Endothelial cell of umbilical vein (primary cell): ENCODE results near the gene MMADHC.

Experiments
- EZH2 ChIP-seq: IDR thresholded peaks from 2 replicates; pipeline ENCODE4 v1.6.1; 2012; ENCODE audit warnings: borderline replicate concordance, low read depth, mild to moderate bottlenecking, moderate library complexity, low read length, inconsistent platforms; ENCODE audit not compliant: severe bottlenecking
- FOS ChIP-seq: IDR thresholded peaks from 2 replicates; pipeline ENCODE4 v1.6.1; 2011; ENCODE audit warnings: mild to moderate bottlenecking, low read length, moderate library complexity, borderline replicate concordance; ENCODE audit not compliant: insufficient read depth
- JUN ChIP-seq: IDR thresholded peaks from 2 replicates; pipeline ENCODE4 v1.6.1; 2011; ENCODE audit warnings: borderline replicate concordance, low read depth; ENCODE audit not compliant: insufficient read length, insufficient read depth
- MAX ChIP-seq: IDR thresholded peaks from 2 replicates; pipeline ENCODE4 v1.6.1; 2011; ENCODE audit not compliant: insufficient read depth, insufficient read length
- POLR2A ChIP-seq: IDR thresholded peaks from 2 replicates; pipeline ENCODE4 v1.6.1; 2012; ENCODE audit warnings: low read depth, mild to moderate bottlenecking, control low read depth, low read length
- POLR2AphosphoS5 ChIP-seq: IDR thresholded peaks from 2 replicates; pipeline ENCODE4 v1.6.1; 2012; ENCODE audit warnings: low read depth, mild to moderate bottlenecking, control low read depth, low read length, moderate library complexity; ENCODE audit not compliant: insufficient read depth
- TF ChIP-seq, protein P1 (sequence below), 2 donors: IDR thresholded peaks; 1 replicate in 1 of 2; 2 replicates in 1 of 2; pipeline ENCODE4 v1.5.1; 2011; ENCODE audit warnings: low read length in 2 of 2, mild to moderate bottlenecking in 2 of 2, moderate library complexity in 2 of 2, control low read depth in 1 of 2, inconsistent platforms in 1 of 2, low read depth in 1 of 2; ENCODE audit not compliant: insufficient read depth in 1 of 2; ENCODE audit errors: extremely low read depth in 1 of 2

- TF ChIP-seq, protein P1, sequence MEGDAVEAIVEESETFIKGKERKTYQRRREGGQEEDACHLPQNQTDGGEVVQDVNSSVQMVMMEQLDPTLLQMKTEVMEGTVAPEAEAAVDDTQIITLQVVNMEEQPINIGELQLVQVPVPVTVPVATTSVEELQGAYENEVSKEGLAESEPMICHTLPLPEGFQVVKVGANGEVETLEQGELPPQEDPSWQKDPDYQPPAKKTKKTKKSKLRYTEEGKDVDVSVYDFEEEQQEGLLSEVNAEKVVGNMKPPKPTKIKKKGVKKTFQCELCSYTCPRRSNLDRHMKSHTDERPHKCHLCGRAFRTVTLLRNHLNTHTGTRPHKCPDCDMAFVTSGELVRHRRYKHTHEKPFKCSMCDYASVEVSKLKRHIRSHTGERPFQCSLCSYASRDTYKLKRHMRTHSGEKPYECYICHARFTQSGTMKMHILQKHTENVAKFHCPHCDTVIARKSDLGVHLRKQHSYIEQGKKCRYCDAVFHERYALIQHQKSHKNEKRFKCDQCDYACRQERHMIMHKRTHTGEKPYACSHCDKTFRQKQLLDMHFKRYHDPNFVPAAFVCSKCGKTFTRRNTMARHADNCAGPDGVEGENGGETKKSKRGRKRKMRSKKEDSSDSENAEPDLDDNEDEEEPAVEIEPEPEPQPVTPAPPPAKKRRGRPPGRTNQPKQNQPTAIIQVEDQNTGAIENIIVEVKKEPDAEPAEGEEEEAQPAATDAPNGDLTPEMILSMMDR (IDR thresholded peaks at IDR 0.05; ENCODE audit: extremely low read depth in 1 of 2, insufficient read depth in 1 of 2, low read depth in 1 of 2, low read length in 2 of 2) = no peak
- TF ChIP-seq POLR2A (no peak), MAX (no peak), EZH2 (no peak), POLR2AphosphoS5 (no peak), JUN (no peak), FOS (no peak)
Observed at GRCh38 chr2:149634103-149634502, 46.5 kb upstream of the MMADHC start.
